Measurements from ENCODE around the gene MICOS13. TPM values are rescaled to one million over a fixed set of nuclear protein-coding genes. Genes with fewer than 3 reads are reported as not detected.

The MICOS13 gene
- total and polyA plus RNA-seq, 2 experiments from 2014 or later = 15.5 to 54.6 TPM

DNA sequence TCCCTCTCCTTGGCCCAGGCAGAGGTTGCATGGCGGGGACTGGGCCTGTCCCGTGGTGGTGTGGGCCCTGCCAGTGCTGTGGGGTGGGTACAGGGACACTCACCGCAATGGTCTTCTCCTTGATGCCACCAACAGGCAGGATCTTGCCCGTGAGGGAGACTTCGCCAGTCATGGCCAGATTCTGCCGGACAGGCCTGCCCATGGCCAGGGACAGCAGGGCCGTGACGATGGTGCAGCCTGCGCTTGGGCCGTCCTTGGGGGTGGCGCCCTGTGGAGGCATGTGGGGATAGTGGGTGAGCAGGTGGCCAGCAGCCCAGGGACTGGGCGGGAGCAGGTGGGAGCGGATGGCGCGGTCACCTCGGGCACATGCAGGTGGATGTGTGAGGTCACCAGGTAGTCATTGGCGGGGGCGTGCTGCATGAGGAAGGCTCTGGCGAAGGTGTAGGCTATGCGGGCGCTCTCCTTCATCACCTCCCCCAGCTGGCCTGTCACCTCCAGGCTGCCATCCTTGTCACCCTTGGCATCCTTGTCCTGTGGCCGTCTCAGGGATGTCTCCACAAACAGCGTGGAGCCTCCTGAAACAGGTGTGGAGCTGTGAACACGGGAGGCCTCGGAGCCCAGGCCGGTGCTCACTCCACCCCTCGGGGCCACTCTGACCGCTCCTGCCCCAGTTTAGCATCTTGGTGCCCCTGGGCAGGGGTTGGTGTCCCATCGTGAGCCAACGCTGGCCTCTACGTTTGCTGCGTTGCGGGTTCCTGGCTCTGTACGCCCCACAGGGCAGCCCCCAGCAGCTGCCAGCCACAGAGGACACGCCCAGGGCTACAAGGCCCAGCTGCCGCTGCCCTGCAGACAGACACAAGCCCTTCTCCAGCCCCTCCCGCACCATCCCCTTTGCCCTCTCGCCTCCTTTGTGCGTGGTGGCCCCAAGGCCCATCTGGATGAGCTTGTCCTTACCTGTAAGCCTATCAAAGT is 13.2 kb upstream of the MICOS13 start (continued):
- TF ChIP-seq, protein P1, sequence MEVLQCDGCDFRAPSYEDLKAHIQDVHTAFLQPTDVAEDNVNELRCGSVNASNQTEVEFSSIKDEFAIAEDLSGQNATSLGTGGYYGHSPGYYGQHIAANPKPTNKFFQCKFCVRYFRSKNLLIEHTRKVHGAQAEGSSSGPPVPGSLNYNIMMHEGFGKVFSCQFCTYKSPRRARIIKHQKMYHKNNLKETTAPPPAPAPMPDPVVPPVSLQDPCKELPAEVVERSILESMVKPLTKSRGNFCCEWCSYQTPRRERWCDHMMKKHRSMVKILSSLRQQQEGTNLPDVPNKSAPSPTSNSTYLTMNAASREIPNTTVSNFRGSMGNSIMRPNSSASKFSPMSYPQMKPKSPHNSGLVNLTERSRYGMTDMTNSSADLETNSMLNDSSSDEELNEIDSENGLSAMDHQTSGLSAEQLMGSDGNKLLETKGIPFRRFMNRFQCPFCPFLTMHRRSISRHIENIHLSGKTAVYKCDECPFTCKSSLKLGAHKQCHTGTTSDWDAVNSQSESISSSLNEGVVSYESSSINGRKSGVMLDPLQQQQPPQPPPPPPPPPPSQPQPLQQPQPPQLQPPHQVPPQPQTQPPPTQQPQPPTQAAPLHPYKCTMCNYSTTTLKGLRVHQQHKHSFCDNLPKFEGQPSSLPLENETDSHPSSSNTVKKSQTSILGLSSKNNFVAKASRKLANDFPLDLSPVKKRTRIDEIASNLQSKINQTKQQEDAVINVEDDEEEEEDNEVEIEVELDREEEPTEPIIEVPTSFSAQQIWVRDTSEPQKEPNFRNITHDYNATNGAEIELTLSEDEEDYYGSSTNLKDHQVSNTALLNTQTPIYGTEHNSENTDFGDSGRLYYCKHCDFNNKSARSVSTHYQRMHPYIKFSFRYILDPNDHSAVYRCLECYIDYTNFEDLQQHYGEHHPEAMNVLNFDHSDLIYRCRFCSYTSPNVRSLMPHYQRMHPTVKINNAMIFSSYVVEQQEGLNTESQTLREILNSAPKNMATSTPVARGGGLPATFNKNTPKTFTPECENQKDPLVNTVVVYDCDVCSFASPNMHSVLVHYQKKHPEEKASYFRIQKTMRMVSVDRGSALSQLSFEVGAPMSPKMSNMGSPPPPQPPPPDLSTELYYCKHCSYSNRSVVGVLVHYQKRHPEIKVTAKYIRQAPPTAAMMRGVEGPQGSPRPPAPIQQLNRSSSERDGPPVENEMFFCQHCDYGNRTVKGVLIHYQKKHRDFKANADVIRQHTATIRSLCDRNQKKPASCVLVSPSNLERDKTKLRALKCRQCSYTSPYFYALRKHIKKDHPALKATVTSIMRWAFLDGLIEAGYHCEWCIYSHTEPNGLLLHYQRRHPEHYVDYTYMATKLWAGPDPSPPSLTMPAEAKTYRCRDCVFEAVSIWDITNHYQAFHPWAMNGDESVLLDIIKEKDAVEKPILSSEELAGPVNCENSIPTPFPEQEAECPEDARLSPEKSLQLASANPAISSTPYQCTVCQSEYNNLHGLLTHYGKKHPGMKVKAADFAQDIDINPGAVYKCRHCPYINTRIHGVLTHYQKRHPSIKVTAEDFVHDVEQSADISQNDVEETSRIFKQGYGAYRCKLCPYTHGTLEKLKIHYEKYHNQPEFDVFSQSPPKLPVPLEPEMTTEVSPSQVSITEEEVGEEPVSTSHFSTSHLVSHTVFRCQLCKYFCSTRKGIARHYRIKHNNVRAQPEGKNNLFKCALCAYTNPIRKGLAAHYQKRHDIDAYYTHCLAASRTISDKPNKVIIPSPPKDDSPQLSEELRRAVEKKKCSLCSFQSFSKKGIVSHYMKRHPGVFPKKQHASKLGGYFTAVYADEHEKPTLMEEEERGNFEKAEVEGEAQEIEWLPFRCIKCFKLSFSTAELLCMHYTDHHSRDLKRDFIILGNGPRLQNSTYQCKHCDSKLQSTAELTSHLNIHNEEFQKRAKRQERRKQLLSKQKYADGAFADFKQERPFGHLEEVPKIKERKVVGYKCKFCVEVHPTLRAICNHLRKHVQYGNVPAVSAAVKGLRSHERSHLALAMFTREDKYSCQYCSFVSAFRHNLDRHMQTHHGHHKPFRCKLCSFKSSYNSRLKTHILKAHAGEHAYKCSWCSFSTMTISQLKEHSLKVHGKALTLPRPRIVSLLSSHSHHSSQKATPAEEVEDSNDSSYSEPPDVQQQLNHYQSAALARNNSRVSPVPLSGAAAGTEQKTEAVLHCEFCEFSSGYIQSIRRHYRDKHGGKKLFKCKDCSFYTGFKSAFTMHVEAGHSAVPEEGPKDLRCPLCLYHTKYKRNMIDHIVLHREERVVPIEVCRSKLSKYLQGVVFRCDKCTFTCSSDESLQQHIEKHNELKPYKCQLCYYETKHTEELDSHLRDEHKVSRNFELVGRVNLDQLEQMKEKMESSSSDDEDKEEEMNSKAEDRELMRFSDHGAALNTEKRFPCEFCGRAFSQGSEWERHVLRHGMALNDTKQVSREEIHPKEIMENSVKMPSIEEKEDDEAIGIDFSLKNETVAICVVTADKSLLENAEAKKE (CRISPR knock-in tag; IDR thresholded peaks at IDR 0.05) = no peak

DNA sequence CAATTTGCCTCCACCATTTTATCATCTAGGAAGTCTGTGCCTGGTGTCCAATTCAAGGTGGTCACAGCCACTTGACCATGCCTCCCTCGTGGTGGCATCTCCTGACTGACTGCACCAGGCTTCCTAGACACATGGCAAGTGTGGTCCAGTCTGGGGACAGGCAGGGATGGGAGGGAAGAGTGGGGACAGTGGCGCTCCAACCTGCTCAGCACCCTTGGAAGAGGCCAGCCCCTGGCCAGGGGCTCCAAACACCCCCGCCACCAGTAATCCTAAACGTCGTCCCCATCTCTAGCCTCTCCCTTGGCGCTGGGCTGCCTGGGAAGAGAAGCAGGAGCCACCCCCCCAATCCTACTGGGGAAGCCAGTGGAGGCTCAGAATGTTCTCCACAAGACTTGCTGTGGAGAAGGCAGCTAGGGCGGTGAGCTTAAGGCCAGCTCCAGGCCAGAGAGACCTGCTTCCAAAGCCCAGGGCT is 12.4 kb upstream of the MICOS13 start:
- Histone ChIP-seq H3K4me1 (ENCODE audit: insufficient read depth) (no peaks in the 10 kb centered on the region), H2AFZ (no peak overlapping the region), H4K20me1 (replicated peaks; ENCODE audit: insufficient read depth) (peaks cover 6% of the 10 kb centered on the region; the same call in 1 of the 2 replicates), H3K27me3 (ENCODE audit: insufficient read depth) (no peaks in the 10 kb centered on the region), H3K36me3 (ENCODE audit: insufficient read depth) (no peaks in the 10 kb centered on the region), H3K4me2 (no peak overlapping the region), H3K27ac (ENCODE audit: low read depth) (peak overlapping the region; percentile 66; the same call in 1 of the 2 replicates), H3K79me2 (replicated peaks; ENCODE audit: insufficient read depth) (peaks cover 27% of the 10 kb centered on the region), H3K4me3 (no peak overlapping the region), H3F3A (replicated peaks; ENCODE audit: low read depth) (peaks cover 20% of the 10 kb centered on the region), H3K9me2 (ENCODE audit: insufficient read depth) (no peaks in the 10 kb centered on the region)
- Mint-ChIP-seq H3K27me3 (ENCODE audit: insufficient read depth, low read depth, poor library complexity) (peaks cover 58% of the 10 kb centered on the region), H3K9me3 (peaks cover 8% of the 10 kb centered on the region; the same call in 2 of the 3 replicates), H3K4me1 (peaks cover 6% of the 10 kb centered on the region; the same call in 1 of the 3 replicates), H3K36me3 (ENCODE audit: low read depth) (peaks cover 66% of the 10 kb centered on the region), H3K4me3 (peak overlapping the region; percentile 100), H3K27ac (0 out of 2 replicates have a peak overlapping the region, but pooled peaks have one; percentile 56)
- TF ChIP-seq CREB1 (CRISPR knock-in tag; IDR thresholded peaks at IDR 0.05; ENCODE audit: low read depth) (no peak), JUNB (IDR thresholded peaks at IDR 0.05; ENCODE audit: unreplicated experiment) (no peak), STAT1 (IDR thresholded peaks at IDR 0.05; ENCODE audit: unreplicated experiment) (no peak)
- TF ChIP-seq, protein P2, sequence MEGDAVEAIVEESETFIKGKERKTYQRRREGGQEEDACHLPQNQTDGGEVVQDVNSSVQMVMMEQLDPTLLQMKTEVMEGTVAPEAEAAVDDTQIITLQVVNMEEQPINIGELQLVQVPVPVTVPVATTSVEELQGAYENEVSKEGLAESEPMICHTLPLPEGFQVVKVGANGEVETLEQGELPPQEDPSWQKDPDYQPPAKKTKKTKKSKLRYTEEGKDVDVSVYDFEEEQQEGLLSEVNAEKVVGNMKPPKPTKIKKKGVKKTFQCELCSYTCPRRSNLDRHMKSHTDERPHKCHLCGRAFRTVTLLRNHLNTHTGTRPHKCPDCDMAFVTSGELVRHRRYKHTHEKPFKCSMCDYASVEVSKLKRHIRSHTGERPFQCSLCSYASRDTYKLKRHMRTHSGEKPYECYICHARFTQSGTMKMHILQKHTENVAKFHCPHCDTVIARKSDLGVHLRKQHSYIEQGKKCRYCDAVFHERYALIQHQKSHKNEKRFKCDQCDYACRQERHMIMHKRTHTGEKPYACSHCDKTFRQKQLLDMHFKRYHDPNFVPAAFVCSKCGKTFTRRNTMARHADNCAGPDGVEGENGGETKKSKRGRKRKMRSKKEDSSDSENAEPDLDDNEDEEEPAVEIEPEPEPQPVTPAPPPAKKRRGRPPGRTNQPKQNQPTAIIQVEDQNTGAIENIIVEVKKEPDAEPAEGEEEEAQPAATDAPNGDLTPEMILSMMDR (conservative IDR thresholded peaks at IDR 0.05; ENCODE audit: low read depth in 2 of 2) = no peak
- no peak for DNase-seq (ENCODE audit: low spot score)
- no peak for ATAC-seq

Data from GM23338 (cell line).